Measurements from ENCODE around the gene UVRAG. TPM values are rescaled to one million over a fixed set of nuclear protein-coding genes. Genes with fewer than 3 reads are reported as not detected.
"Not testable (repeated sequence)": the region's sequence is repeated elsewhere in the genome, so short reads cannot be mapped to it uniquely, and the experiment has no call there.

Gene UVRAG
- total and polyA plus RNA-seq, 2 donors from 2014 or later = 7.2 to 27.9 TPM

GRCh38 chr11:76049511-76049910 lies 234.5 kb downstream of the UVRAG start:
- no peaks in the 10 kb centered on the region for H3K36me3 ChIP-seq (ENCODE audit: control insufficient read depth in 2 of 3, insufficient read depth in 3 of 3, low read length in 3 of 3)
- FAIRE-seq = no peak
- no peak for TF ChIP-seq CTCF (IDR thresholded peaks at IDR 0.05; ENCODE audit: borderline replicate concordance, extremely low read depth, insufficient read depth)
- H3K4me3 ChIP-seq (ENCODE audit: low read length in 3 of 3) = no peak overlapping the region
- no peaks in the 10 kb centered on the region for H3K27me3 ChIP-seq (ENCODE audit: control insufficient read depth, insufficient read depth, low read length)
- H3K9ac ChIP-seq (ENCODE audit: low read length in 3 of 3) = no peak overlapping the region
- intact Hi-C loops (cut with DNase I) = no loop called here
- H3K9me3 ChIP-seq (ENCODE audit: control insufficient read depth in 2 of 3, insufficient read depth in 1 of 3, low read length in 3 of 3) = no peaks in the 10 kb centered on the region
- H3K4me1 ChIP-seq (ENCODE audit: control insufficient read depth in 2 of 3, insufficient read depth in 2 of 3, low read depth in 1 of 3, low read length in 3 of 3) = peaks cover 0 to 3% (median 0%) of the 10 kb centered on the region in 3 donors
- no peak for DNase-seq
- no peak overlapping the region for H3K27ac ChIP-seq (ENCODE audit: low read depth in 2 of 2, low read length in 2 of 2)

- no peak overlapping the region for H3K4me3 ChIP-seq (ENCODE audit: low read length in 3 of 3)
- TF ChIP-seq CTCF (IDR thresholded peaks at IDR 0.05; ENCODE audit: borderline replicate concordance, extremely low read depth, insufficient read depth) = no peak
- DNase-seq (no peak), FAIRE-seq (no peak)
- H3K27me3 ChIP-seq (ENCODE audit: control insufficient read depth, insufficient read depth, low read length) = no peaks in the 10 kb centered on the region
- intact Hi-C loops (cut with DNase I) = no loop called here
- H3K9me3 ChIP-seq (ENCODE audit: control insufficient read depth in 2 of 3, insufficient read depth in 1 of 3, low read length in 3 of 3) = no peaks in the 10 kb centered on the region
- no peak overlapping the region for H3K9ac ChIP-seq (ENCODE audit: low read length in 3 of 3)
- no peaks in the 10 kb centered on the region for H3K4me1 ChIP-seq (ENCODE audit: control insufficient read depth in 2 of 3, insufficient read depth in 2 of 3, low read depth in 1 of 3, low read length in 3 of 3)
- no peak overlapping the region for H3K27ac ChIP-seq (ENCODE audit: low read depth in 2 of 2, low read length in 2 of 2)
- H3K36me3 ChIP-seq (ENCODE audit: control insufficient read depth in 2 of 3, insufficient read depth in 3 of 3, low read length in 3 of 3) = no peaks in the 10 kb centered on the region
Observed at GRCh38 chr11:76051937-76052336, 236.9 kb downstream of the UVRAG start.

- Histone ChIP-seq H3K27ac (ENCODE audit: low read depth in 2 of 2, low read length in 2 of 2) (no peak overlapping the region), H3K4me1 (ENCODE audit: control insufficient read depth in 2 of 3, insufficient read depth in 2 of 3, low read depth in 1 of 3, low read length in 3 of 3) (no peaks in the 10 kb centered on the region), H3K4me3 (ENCODE audit: low read length in 3 of 3) (no peak overlapping the region), H3K9me3 (ENCODE audit: control insufficient read depth in 2 of 3, insufficient read depth in 1 of 3, low read length in 3 of 3) (no peaks in the 10 kb centered on the region), H3K9ac (ENCODE audit: low read length in 3 of 3) (no peak overlapping the region), H3K36me3 (ENCODE audit: control insufficient read depth in 2 of 3, insufficient read depth in 3 of 3, low read length in 3 of 3) (no peaks in the 10 kb centered on the region), H3K27me3 (ENCODE audit: control insufficient read depth, insufficient read depth, low read length) (no peaks in the 10 kb centered on the region)
- intact Hi-C loops (cut with DNase I) = no loop called here
- TF ChIP-seq CTCF (IDR thresholded peaks at IDR 0.05; ENCODE audit: borderline replicate concordance, extremely low read depth, insufficient read depth) = no peak
- no peak for DNase-seq
- FAIRE-seq = no peak
Observed at GRCh38 chr11:76054330-76054729, 239.3 kb downstream of the UVRAG start.

GRCh38 chr11:76056876-76057275 lies 241.9 kb downstream of the UVRAG start:
- FAIRE-seq = no peak
- TF ChIP-seq CTCF (IDR thresholded peaks at IDR 0.05; ENCODE audit: borderline replicate concordance, extremely low read depth, insufficient read depth) = no peak
- Histone ChIP-seq H3K9ac (ENCODE audit: low read length in 3 of 3) (no peak overlapping the region), H3K9me3 (ENCODE audit: control insufficient read depth in 2 of 3, insufficient read depth in 1 of 3, low read length in 3 of 3) (no peaks in the 10 kb centered on the region), H3K36me3 (ENCODE audit: control insufficient read depth in 2 of 3, insufficient read depth in 3 of 3, low read length in 3 of 3) (no peaks in the 10 kb centered on the region), H3K4me3 (ENCODE audit: low read length in 3 of 3) (no peak overlapping the region), H3K27me3 (ENCODE audit: control insufficient read depth, insufficient read depth, low read length) (no peaks in the 10 kb centered on the region), H3K27ac (ENCODE audit: low read depth in 2 of 2, low read length in 2 of 2) (no peak overlapping the region), H3K4me1 (ENCODE audit: control insufficient read depth in 2 of 3, insufficient read depth in 2 of 3, low read depth in 1 of 3, low read length in 3 of 3) (no peaks in the 10 kb centered on the region)
- DNase-seq = no peak
- intact Hi-C loops (cut with DNase I) = no loop called here

GRCh38 chr11:76060475-76061036 lies 245.5 kb downstream of the UVRAG start:
- H3K27me3 ChIP-seq (ENCODE audit: control insufficient read depth, insufficient read depth, low read length); intact Hi-C loops (cut with DNase I); H3K27ac ChIP-seq (ENCODE audit: low read depth in 2 of 2, low read length in 2 of 2); DNase-seq; H3K9me3 ChIP-seq (ENCODE audit: control insufficient read depth in 2 of 3, insufficient read depth in 1 of 3, low read length in 3 of 3); H3K4me3 ChIP-seq (ENCODE audit: low read length in 3 of 3); H3K36me3 ChIP-seq (ENCODE audit: control insufficient read depth in 2 of 3, insufficient read depth in 3 of 3, low read length in 3 of 3); FAIRE-seq; H3K4me1 ChIP-seq (ENCODE audit: control insufficient read depth in 2 of 3, insufficient read depth in 2 of 3, low read depth in 1 of 3, low read length in 3 of 3); H3K9ac ChIP-seq (ENCODE audit: low read length in 3 of 3): not testable (repeated sequence)

Data from kidney (tissue), 14 donors.